Glutamatergic neuron (in vitro differentiated cells): ENCODE results near the gene INPP4B. TPM values are rescaled to one million over a fixed set of nuclear protein-coding genes. Genes with fewer than 3 reads are reported as not detected.
A peak's percentile ranks its signal among the peaks of the same experiment; 100 is the strongest.

Experiments used
- DNase-seq: peaks from one replicate; pipeline ENCODE4 v3.0.0; 2022
- H3K27ac Mint-ChIP-seq: one replicate; pipeline ENCODE4 v1.8.0; 2020; ENCODE audit warnings: mild to moderate bottlenecking, mixed read lengths, inconsistent platforms; ENCODE audit not compliant: unreplicated experiment
- H3K27me3 Mint-ChIP-seq: one replicate; pipeline ENCODE4 v1.8.0; 2020; ENCODE audit warnings: mild to moderate bottlenecking, moderate library complexity, mixed read lengths, inconsistent platforms; ENCODE audit not compliant: unreplicated experiment
- H3K36me3 Mint-ChIP-seq: one replicate; pipeline ENCODE4 v1.8.0; 2020; ENCODE audit warnings: mild to moderate bottlenecking, mixed read lengths, inconsistent platforms; ENCODE audit not compliant: unreplicated experiment
- H3K4me1 Mint-ChIP-seq: one replicate; pipeline ENCODE4 v1.8.0; 2020; ENCODE audit warnings: mild to moderate bottlenecking, low read depth, mixed read lengths, inconsistent platforms; ENCODE audit not compliant: unreplicated experiment
- H3K4me3 Mint-ChIP-seq: one replicate; pipeline ENCODE4 v1.8.0; 2020; ENCODE audit warnings: mild to moderate bottlenecking, mixed read lengths, inconsistent platforms; ENCODE audit not compliant: unreplicated experiment
- H3K9me3 Mint-ChIP-seq: one replicate; pipeline ENCODE4 v1.8.0; 2020; ENCODE audit warnings: mild to moderate bottlenecking, moderate library complexity, mixed read lengths, inconsistent platforms; ENCODE audit not compliant: unreplicated experiment
- total RNA-seq: library from RNA; stranded (reverse); fragmentation: NEBNext Ultra II Directional; extraction: Animal tissue kit (Norgen Biotek cat#: 25700); gene quantifications from one replicate; pipeline ENCODE4 v1.2.1, GENCODE V29; 2021; ENCODE audit not compliant: unreplicated experiment
- TF ChIP-seq, protein P1 (sequence below): fragments of 200-600 bp; sonication (generic); IDR thresholded peaks from one replicate; pipeline ENCODE4 v1.5.0; 2021; ENCODE audit not compliant: partially characterized antibody, unreplicated experiment

Gene INPP4B
- total RNA-seq, 1 donor from 2014 or later, result 2.4 TPM

- TF ChIP-seq, protein P1, sequence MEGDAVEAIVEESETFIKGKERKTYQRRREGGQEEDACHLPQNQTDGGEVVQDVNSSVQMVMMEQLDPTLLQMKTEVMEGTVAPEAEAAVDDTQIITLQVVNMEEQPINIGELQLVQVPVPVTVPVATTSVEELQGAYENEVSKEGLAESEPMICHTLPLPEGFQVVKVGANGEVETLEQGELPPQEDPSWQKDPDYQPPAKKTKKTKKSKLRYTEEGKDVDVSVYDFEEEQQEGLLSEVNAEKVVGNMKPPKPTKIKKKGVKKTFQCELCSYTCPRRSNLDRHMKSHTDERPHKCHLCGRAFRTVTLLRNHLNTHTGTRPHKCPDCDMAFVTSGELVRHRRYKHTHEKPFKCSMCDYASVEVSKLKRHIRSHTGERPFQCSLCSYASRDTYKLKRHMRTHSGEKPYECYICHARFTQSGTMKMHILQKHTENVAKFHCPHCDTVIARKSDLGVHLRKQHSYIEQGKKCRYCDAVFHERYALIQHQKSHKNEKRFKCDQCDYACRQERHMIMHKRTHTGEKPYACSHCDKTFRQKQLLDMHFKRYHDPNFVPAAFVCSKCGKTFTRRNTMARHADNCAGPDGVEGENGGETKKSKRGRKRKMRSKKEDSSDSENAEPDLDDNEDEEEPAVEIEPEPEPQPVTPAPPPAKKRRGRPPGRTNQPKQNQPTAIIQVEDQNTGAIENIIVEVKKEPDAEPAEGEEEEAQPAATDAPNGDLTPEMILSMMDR, result no peak
- H3K27me3 Mint-ChIP-seq, result no peaks in the 10 kb centered on the region
- H3K36me3 Mint-ChIP-seq, result peaks cover 13% of the 10 kb centered on the region
- H3K9me3 Mint-ChIP-seq, result peaks cover 2% of the 10 kb centered on the region
- peak overlapping the region; percentile 34 for H3K27ac Mint-ChIP-seq
- peaks cover 21% of the 10 kb centered on the region for H3K4me1 Mint-ChIP-seq
- no peak overlapping the region for H3K4me3 Mint-ChIP-seq
- no peak for DNase-seq
These were observed 479.3 kb downstream of the INPP4B start for GRCh38 chr4:142366769-142367181.

- TF ChIP-seq, protein P1, result no peak
- Mint-ChIP-seq H3K9me3 (no peaks in the 10 kb centered on the region), H3K27ac (no peak overlapping the region), H3K4me1 (peaks cover 21% of the 10 kb centered on the region), H3K4me3 (no peak overlapping the region), H3K27me3 (no peaks in the 10 kb centered on the region), H3K36me3 (peaks cover 6% of the 10 kb centered on the region)
- no peak for DNase-seq
These were observed 480.7 kb downstream of the INPP4B start for GRCh38 chr4:142365391-142365790.

- H3K27me3 Mint-ChIP-seq, result no peaks in the 10 kb centered on the region
- no peak overlapping the region for H3K27ac Mint-ChIP-seq
- no peak overlapping the region for H3K4me3 Mint-ChIP-seq
- H3K36me3 Mint-ChIP-seq, result peaks cover 6% of the 10 kb centered on the region
- TF ChIP-seq, protein P1, result no peak
- H3K9me3 Mint-ChIP-seq, result no peaks in the 10 kb centered on the region
- DNase-seq, result no peak
- peaks cover 19% of the 10 kb centered on the region for H3K4me1 Mint-ChIP-seq
These were observed 482.4 kb downstream of the INPP4B start for GRCh38 chr4:142363686-142364085.

DNA sequence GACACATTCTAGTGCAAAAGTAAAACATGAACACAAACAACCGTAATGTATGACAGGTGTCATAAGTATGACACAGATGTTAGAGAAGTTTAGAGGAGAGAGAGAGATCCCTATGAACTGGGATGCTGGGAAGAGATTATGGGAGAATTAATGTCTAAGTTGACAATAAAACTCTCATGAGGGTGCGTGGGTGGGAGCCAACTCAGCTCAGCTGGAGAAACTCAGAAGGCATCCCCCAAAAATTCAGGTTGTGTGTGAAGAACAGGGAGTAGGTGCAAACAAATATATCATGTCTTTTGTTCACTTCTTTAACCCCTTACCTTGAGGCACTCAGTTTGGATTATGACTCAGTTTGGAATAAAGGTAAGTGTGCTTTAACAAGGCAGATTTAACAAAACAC lies 484.1 kb downstream of the INPP4B start:
- H3K9me3 Mint-ChIP-seq, result no peaks in the 10 kb centered on the region
- DNase-seq, result no peak
- TF ChIP-seq, protein P1, result no peak
- peaks cover 14% of the 10 kb centered on the region for H3K4me1 Mint-ChIP-seq
- H3K36me3 Mint-ChIP-seq, result peaks cover 6% of the 10 kb centered on the region
- no peaks in the 10 kb centered on the region for H3K27me3 Mint-ChIP-seq
- no peak overlapping the region for H3K27ac Mint-ChIP-seq
- H3K4me3 Mint-ChIP-seq, result no peak overlapping the region

- Mint-ChIP-seq H3K9me3 (no peaks in the 10 kb centered on the region), H3K36me3 (peaks cover 6% of the 10 kb centered on the region), H3K27ac (no peak overlapping the region), H3K27me3 (no peaks in the 10 kb centered on the region), H3K4me1 (peaks cover 6% of the 10 kb centered on the region), H3K4me3 (no peak overlapping the region)
- DNase-seq, result no peak
- TF ChIP-seq, protein P1, result no peak
These were observed 485.4 kb downstream of the INPP4B start for GRCh38 chr4:142360657-142361056.
